Measurements from ENCODE around the gene CFAP161. TPM values are rescaled to one million over a fixed set of nuclear protein-coding genes. Genes with fewer than 3 reads are reported as not detected.

The CFAP161 gene
- total and polyA plus RNA-seq, 4 donors, result 0.75 to 0.84 TPM; not detected in 2

GRCh38 chr15:81182756-81183438, 48.8 kb downstream of the CFAP161 start:
- peaks cover 0 to 7% (median 0%) of the 10 kb centered on the region in 4 donors for H3K27me3 ChIP-seq (ENCODE audit: control insufficient read depth in 4 of 4, insufficient read depth in 4 of 4, low read length in 3 of 4)
- no peak overlapping the region for H3K4me3 ChIP-seq (ENCODE audit: low read depth in 1 of 3, low read length in 3 of 3)
- no peak overlapping the region for H3K27ac ChIP-seq (ENCODE audit: low read depth in 1 of 2, low read length in 2 of 2)
- no peak for TF ChIP-seq HNF4A (conservative IDR thresholded peaks at IDR 0.05)
- no peak for TF ChIP-seq JUND (IDR thresholded peaks at IDR 0.05)
- TF ChIP-seq CTCF (IDR thresholded peaks at IDR 0.05; ENCODE audit: low read depth, low read length, missing input control), result no peak
- no peak for TF ChIP-seq HNF4G (IDR thresholded peaks at IDR 0.05)
- TF ChIP-seq RXRA (IDR thresholded peaks at IDR 0.05), result no peak
- no peak for TF ChIP-seq FOXA2 (IDR thresholded peaks at IDR 0.05)
- TF ChIP-seq ZBTB33 (IDR thresholded peaks at IDR 0.05), result no peak
- TF ChIP-seq TAF1 (conservative IDR thresholded peaks at IDR 0.05), result no peak
- TF ChIP-seq GABPA (IDR thresholded peaks at IDR 0.05 in 1 of 2, conservative IDR thresholded peaks at IDR 0.05 in 1 of 2), result no peak
- no peak for TF ChIP-seq EGR1 (IDR thresholded peaks at IDR 0.05; ENCODE audit: low read depth in 2 of 2)
- TF ChIP-seq ATF3 (IDR thresholded peaks at IDR 0.05), result no peak
- H3K4me1 ChIP-seq (ENCODE audit: control insufficient read depth in 4 of 4, insufficient read depth in 4 of 4, low read length in 3 of 4), result no peaks in the 10 kb centered on the region
- no peaks in the 10 kb centered on the region for H3K9me3 ChIP-seq (ENCODE audit: control insufficient read depth in 4 of 4, low read length in 3 of 4)
- no peak overlapping the region for H3K9ac ChIP-seq (ENCODE audit: low read depth in 1 of 2, low read length in 2 of 2)
- no peak for DNase-seq (ENCODE audit: low spot score)
- H3K36me3 ChIP-seq (ENCODE audit: control insufficient read depth in 4 of 4, insufficient read depth in 3 of 4, low read depth in 1 of 4, low read length in 3 of 4), result no peaks in the 10 kb centered on the region
- WGBS, result 44% methylated on average over 13 of the region's 13 CpGs

GRCh38 chr15:81183439-81183775, 49.3 kb downstream of the CFAP161 start:
- Histone ChIP-seq H3K9me3 (ENCODE audit: control insufficient read depth in 4 of 4, low read length in 3 of 4) (no peaks in the 10 kb centered on the region), H3K4me3 (ENCODE audit: low read depth in 1 of 3, low read length in 3 of 3) (no peak overlapping the region), H3K27me3 (ENCODE audit: control insufficient read depth in 4 of 4, insufficient read depth in 4 of 4, low read length in 3 of 4) (peaks cover 0 to 7% (median 0%) of the 10 kb centered on the region in 4 donors), H3K36me3 (ENCODE audit: control insufficient read depth in 4 of 4, insufficient read depth in 3 of 4, low read depth in 1 of 4, low read length in 3 of 4) (no peaks in the 10 kb centered on the region), H3K27ac (ENCODE audit: low read depth in 1 of 2, low read length in 2 of 2) (no peak overlapping the region), H3K4me1 (ENCODE audit: control insufficient read depth in 4 of 4, insufficient read depth in 4 of 4, low read length in 3 of 4) (no peaks in the 10 kb centered on the region), H3K9ac (ENCODE audit: low read depth in 1 of 2, low read length in 2 of 2) (no peak overlapping the region)
- DNase-seq (ENCODE audit: low spot score), result no peak
- WGBS, result 67% methylated on average over 4 of the region's 4 CpGs
- TF ChIP-seq HNF4G (IDR thresholded peaks at IDR 0.05) (no peak), FOXA1 (IDR thresholded peaks at IDR 0.05) (no peak), SP1 (IDR thresholded peaks at IDR 0.05) (no peak), TAF1 (conservative IDR thresholded peaks at IDR 0.05) (no peak), REST (IDR thresholded peaks at IDR 0.05) (no peak), CTCF (IDR thresholded peaks at IDR 0.05; ENCODE audit: low read depth, low read length, missing input control) (no peak), HNF4A (conservative IDR thresholded peaks at IDR 0.05) (no peak), RXRA (IDR thresholded peaks at IDR 0.05) (no peak), FOXA2 (IDR thresholded peaks at IDR 0.05) (no peak), GABPA (IDR thresholded peaks at IDR 0.05 in 1 of 2, conservative IDR thresholded peaks at IDR 0.05 in 1 of 2) (no peak), NR2F2 (IDR thresholded peaks at IDR 0.05) (no peak), EGR1 (IDR thresholded peaks at IDR 0.05; ENCODE audit: low read depth in 2 of 2) (no peak), ZBTB33 (IDR thresholded peaks at IDR 0.05) (no peak)

All from liver (tissue), 9 donors.